Lower leg skin (tissue), 3 donors: ENCODE data around the gene ZFP14.

Experiments
- POLR2A ChIP-seq, 2 donors: fragments of 450-650 bp; IDR thresholded peaks; one replicate each; pipeline ENCODE4 v1.6.1; 2016 to 2017; ENCODE audit warnings: antibody characterized with exemption in 2 of 2, mild to moderate bottlenecking in 1 of 2, moderate library complexity in 1 of 2
- TF ChIP-seq, protein P1 (sequence below), 3 donors: fragments of 450-650 bp; IDR thresholded peaks; one replicate each; pipeline ENCODE4 v1.5.1; 2016; ENCODE audit warnings: antibody characterized with exemption in 3 of 3, mild to moderate bottlenecking in 3 of 3, moderate library complexity in 2 of 3

DNA sequence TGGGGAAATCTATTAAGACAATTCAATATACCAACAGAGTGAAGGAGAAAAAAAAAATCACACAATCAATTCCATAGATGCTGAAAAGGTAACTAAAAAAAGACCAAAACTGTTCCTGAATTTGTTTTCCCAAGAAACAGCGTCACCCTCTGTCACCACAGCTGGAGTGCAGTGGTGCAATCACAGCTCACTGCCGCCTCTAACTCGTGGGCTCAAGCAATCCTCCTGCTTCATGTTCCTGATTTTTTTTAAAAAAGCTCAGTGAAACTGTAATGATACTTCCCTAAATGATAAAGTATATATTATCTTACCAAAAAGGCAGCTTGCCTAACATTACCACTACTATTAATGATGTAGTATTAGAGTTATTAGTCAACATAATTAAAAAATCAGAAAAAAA lies 19.6 kb upstream of the ZFP14 start:
- TF ChIP-seq, protein P1, sequence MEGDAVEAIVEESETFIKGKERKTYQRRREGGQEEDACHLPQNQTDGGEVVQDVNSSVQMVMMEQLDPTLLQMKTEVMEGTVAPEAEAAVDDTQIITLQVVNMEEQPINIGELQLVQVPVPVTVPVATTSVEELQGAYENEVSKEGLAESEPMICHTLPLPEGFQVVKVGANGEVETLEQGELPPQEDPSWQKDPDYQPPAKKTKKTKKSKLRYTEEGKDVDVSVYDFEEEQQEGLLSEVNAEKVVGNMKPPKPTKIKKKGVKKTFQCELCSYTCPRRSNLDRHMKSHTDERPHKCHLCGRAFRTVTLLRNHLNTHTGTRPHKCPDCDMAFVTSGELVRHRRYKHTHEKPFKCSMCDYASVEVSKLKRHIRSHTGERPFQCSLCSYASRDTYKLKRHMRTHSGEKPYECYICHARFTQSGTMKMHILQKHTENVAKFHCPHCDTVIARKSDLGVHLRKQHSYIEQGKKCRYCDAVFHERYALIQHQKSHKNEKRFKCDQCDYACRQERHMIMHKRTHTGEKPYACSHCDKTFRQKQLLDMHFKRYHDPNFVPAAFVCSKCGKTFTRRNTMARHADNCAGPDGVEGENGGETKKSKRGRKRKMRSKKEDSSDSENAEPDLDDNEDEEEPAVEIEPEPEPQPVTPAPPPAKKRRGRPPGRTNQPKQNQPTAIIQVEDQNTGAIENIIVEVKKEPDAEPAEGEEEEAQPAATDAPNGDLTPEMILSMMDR (IDR thresholded peaks at IDR 0.05), result no peak
- TF ChIP-seq POLR2A (IDR thresholded peaks at IDR 0.05), result no peak
